Sigmoid colon (tissue), 4 donors: Measurements from ENCODE around the gene RPS19.

Experiments used
- EP300 ChIP-seq, 4 donors: sonication (generic); formaldehyde crosslinking; IDR thresholded peaks; one replicate each; pipeline ENCODE4 v1.6.1; 2017; ENCODE audit warnings: antibody characterized with exemption in 4 of 4
- POLR2A ChIP-seq, 2 donors: fragments of 450-650 bp; IDR thresholded peaks; one replicate each; pipeline ENCODE4 v1.6.1; 2016; ENCODE audit warnings: antibody characterized with exemption in 2 of 2, mild to moderate bottlenecking in 2 of 2, moderate library complexity in 2 of 2
- POLR2AphosphoS5 ChIP-seq, 4 donors: sonication (generic); formaldehyde crosslinking; IDR thresholded peaks; one replicate each; pipeline ENCODE4 v1.6.1; 2017; ENCODE audit warnings: antibody characterized with exemption in 4 of 4
- TF ChIP-seq, protein P1 (sequence below), 4 experiments: fragments of 450-650 bp in 3 of 4; fragments of 200-600 bp in 1 of 4; IDR thresholded peaks; one replicate each; pipeline ENCODE4 v1.5.1; 2016 to 2019; ENCODE audit warnings: antibody characterized with exemption in 4 of 4, mild to moderate bottlenecking in 3 of 4, moderate library complexity in 2 of 4

DNA sequence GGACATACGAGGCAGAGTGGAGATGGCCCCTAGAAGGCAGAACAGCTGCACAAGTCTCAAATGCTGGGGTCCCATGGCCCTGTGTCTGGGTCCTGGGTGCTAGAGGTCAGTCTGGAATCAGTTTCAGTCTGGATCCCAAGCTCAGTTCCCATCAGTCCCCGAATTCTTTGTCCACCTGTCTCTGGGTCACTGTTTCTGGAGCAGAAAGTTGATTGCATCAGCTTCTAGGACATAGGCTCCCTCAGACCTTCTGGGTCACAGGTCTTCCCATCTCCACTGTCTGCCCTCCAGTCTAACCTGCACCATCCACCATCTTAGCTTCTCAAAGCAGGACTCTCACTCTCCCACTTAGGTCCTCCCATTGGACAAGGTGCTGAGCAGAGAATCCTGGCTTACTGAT lies 20.8 kb upstream of the RPS19 start:
- TF ChIP-seq, protein P1, sequence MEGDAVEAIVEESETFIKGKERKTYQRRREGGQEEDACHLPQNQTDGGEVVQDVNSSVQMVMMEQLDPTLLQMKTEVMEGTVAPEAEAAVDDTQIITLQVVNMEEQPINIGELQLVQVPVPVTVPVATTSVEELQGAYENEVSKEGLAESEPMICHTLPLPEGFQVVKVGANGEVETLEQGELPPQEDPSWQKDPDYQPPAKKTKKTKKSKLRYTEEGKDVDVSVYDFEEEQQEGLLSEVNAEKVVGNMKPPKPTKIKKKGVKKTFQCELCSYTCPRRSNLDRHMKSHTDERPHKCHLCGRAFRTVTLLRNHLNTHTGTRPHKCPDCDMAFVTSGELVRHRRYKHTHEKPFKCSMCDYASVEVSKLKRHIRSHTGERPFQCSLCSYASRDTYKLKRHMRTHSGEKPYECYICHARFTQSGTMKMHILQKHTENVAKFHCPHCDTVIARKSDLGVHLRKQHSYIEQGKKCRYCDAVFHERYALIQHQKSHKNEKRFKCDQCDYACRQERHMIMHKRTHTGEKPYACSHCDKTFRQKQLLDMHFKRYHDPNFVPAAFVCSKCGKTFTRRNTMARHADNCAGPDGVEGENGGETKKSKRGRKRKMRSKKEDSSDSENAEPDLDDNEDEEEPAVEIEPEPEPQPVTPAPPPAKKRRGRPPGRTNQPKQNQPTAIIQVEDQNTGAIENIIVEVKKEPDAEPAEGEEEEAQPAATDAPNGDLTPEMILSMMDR (IDR thresholded peaks at IDR 0.05): no peak
- TF ChIP-seq EP300 (IDR thresholded peaks at IDR 0.05) (no peak), POLR2AphosphoS5 (IDR thresholded peaks at IDR 0.05) (no peak), POLR2A (IDR thresholded peaks at IDR 0.05) (no peak)
